Measurements from ENCODE around the gene MORN1.

DNA sequence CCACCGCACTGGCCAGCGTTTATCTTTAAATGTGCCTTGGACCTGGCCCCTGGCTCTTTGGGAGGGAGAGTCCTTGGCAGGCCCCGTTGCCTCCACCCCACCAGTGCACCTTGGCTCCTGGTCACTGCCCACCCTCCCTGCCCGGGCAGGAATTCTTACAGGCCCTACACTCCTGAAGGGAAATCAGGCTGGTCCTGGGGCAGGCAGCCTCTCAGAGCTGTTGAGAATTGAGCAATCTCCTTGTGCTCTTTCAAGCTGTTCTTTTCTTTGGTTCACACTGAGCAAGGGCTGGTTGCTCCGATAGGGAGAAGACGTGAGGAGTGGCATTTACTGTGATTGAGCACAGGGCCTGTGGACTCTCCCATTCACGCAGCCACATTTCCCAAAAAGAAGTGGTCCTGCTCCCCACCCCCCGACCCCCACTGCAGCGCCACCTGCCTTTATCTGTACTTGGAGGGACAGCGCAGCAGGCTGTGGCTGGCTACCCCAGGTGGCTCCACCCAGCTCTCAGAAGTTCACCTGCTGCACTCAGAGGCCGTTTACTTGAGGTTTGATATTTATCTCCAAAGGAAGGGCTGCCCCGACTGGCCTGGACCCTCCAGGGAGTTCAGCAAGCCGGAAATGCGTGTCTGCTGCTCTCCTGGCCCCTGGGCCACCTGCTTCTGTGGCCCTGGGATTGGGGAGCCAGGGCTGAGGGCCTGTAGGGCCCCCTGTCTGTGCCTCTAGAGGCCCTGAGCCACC lies 115.4 kb downstream of the MORN1 start:
- no peak for TF ChIP-seq SP1 (IDR thresholded peaks at IDR 0.05)
- TF ChIP-seq CTCF (IDR thresholded peaks at IDR 0.05; ENCODE audit: low read depth, low read length, missing input control) = no peak
- TF ChIP-seq RXRA (IDR thresholded peaks at IDR 0.05) = no peak
- TF ChIP-seq RAD21 (IDR thresholded peaks at IDR 0.05) = no peak
- TF ChIP-seq YY1 (IDR thresholded peaks at IDR 0.05) = no peak

All from liver (tissue), 3 donors.